GM12878 (cell line): ENCODE measurements around the gene SNX13. TPM values are rescaled to one million over a fixed set of nuclear protein-coding genes. Genes with fewer than 3 reads are reported as not detected.

Experiments
- ATAC-seq: fragments of 200-7000 bp; cut with Tn5 transposase; 3 replicates; pipeline ENCODE4 v1.9.1; 2020; ENCODE audit warnings: mild to moderate bottlenecking, moderate library complexity
- BruUV-seq: library from RNA; stranded (reverse); fragments of 400-500 nt; replicated peaks from 2 replicates; lab custom pipeline; 2021; lab: Mats Ljungman, UMichigan
- CTCF ChIA-PET: fragments of 300-600 bp; sonication (Branson Sonifier 250); formaldehyde crosslinking; extraction: SDS; loops from one replicate; lab custom pipeline; 2021; ENCODE audit warnings: inconsistent platforms; lab: Yijun Ruan, JAX
- POLR2A ChIA-PET: fragments of 350-600 bp; formaldehyde crosslinking; extraction: SDS; loops from one replicate; lab custom pipeline; 2021; ENCODE audit warnings: inconsistent platforms; lab: Charles Lee
- RAD21 ChIA-PET: fragments of 300-600 bp; sonication (Branson Sonifier 250); formaldehyde crosslinking; loops from one replicate; lab custom pipeline; 2023; ENCODE audit warnings: antibody characterized with exemption; ENCODE audit not compliant: unreplicated experiment; lab: Charles Lee
- SMC1A ChIA-PET: fragments of 300-600 bp; sonication (Branson Sonifier 250); formaldehyde crosslinking; loops from one replicate; lab custom pipeline; 2023; ENCODE audit not compliant: unreplicated experiment, uncharacterized antibody; lab: Charles Lee
- DNase-seq: peaks from one replicate; pipeline ENCODE4 v3.0.0-alpha.2; 2011; ENCODE audit warnings: low read depth, low spot score
- FAIRE-seq: peaks from 3 replicates; lab custom pipeline; 2011; peaks lifted over from hg19 to GRCh38; lab: Jason Lieb, UNC
- H2AFZ ChIP-seq: 2 replicates; pipeline ENCODE4 v1.6.0; 2011; ENCODE audit warnings: low read depth, low read length, control low read depth; ENCODE audit not compliant: control insufficient read depth
- H3K27ac ChIP-seq: 2 replicates; pipeline ENCODE4 v1.5.1; 2011; ENCODE audit warnings: control low read depth; ENCODE audit not compliant: control insufficient read depth, insufficient read depth
- H3K27me3 ChIP-seq, 2 experiments: replicated peaks in 1 of 2; 2 replicates each; pipeline versions ENCODE4 v1.6.0 to v1.6.1; 2011; ENCODE audit warnings: low read length in 1 of 2; ENCODE audit not compliant: control insufficient read depth in 2 of 2, insufficient read depth in 2 of 2
- H3K36me3 ChIP-seq, 2 experiments: 2 replicates each; pipeline ENCODE4 v1.5.1; 2011; ENCODE audit warnings: low read length in 1 of 2; ENCODE audit not compliant: control insufficient read depth in 2 of 2, insufficient read depth in 2 of 2
- H3K4me1 ChIP-seq: 2 replicates; pipeline ENCODE4 v1.6.1; 2011; ENCODE audit warnings: mild to moderate bottlenecking, low read length, moderate library complexity, mixed read lengths; ENCODE audit not compliant: control insufficient read depth, insufficient read depth
- H3K4me2 ChIP-seq: 2 replicates; pipeline ENCODE4 v1.6.0; 2011; ENCODE audit warnings: control low read depth; ENCODE audit not compliant: control insufficient read depth, insufficient read depth
- H3K4me3 ChIP-seq: fragments of 200-600 bp; sonication (generic); 2 replicates; pipeline ENCODE4 v1.5.1; 2016
- H3K79me2 ChIP-seq: 2 replicates; pipeline ENCODE4 v1.6.0; 2011; ENCODE audit warnings: low read length; ENCODE audit not compliant: control insufficient read depth, insufficient read depth
- H3K9ac ChIP-seq: 2 replicates; pipeline ENCODE4 v1.8.0; 2011; ENCODE audit warnings: low read length, control low read depth, mixed read lengths; ENCODE audit not compliant: control insufficient read depth, insufficient read depth
- H3K9me3 ChIP-seq: replicated peaks from 3 replicates; pipeline ENCODE4 v1.5.1; 2011; ENCODE audit warnings: mild to moderate bottlenecking, low read length; ENCODE audit not compliant: control insufficient read depth, insufficient read depth
- H4K20me1 ChIP-seq: 2 replicates; pipeline ENCODE4 v1.6.0; 2011; ENCODE audit not compliant: control insufficient read depth, insufficient read depth
- CUX1 ChIP-seq: IDR thresholded peaks from 2 replicates; pipeline ENCODE4 v1.6.1; 2012; ENCODE audit warnings: improper control_type of control experiment, low read depth, low read length; ENCODE audit not compliant: insufficient replicate concordance
- JUNB ChIP-seq: IDR thresholded peaks from 2 replicates; pipeline ENCODE4 v1.6.1; 2016; ENCODE audit warnings: antibody characterized with exemption, mild to moderate bottlenecking
- PML ChIP-seq: IDR thresholded peaks from 2 replicates; pipeline ENCODE4 v1.6.1; 2012; ENCODE audit warnings: low read length, inconsistent platforms
- PRDM15 ChIP-seq: fragments of 450-650 bp; formaldehyde crosslinking; IDR thresholded peaks from 2 replicates; pipeline ENCODE4 v1.4.0; 2020; ENCODE audit warnings: mild to moderate bottlenecking, moderate library complexity
- SKIL ChIP-seq: fragments of 450-650 bp; IDR thresholded peaks from 2 replicates; pipeline ENCODE4 v1.6.1; 2017; ENCODE audit warnings: mild to moderate bottlenecking, low read depth, inconsistent platforms; ENCODE audit not compliant: poor library complexity, severe bottlenecking
- SMAD5 ChIP-seq: IDR thresholded peaks from 2 replicates; pipeline ENCODE4 v1.6.1; 2016; ENCODE audit warnings: antibody characterized with exemption, low read depth
- STAT1 ChIP-seq: fragments of 450-650 bp; conservative IDR thresholded peaks from 2 replicates; pipeline ENCODE4 v1.6.1; 2014; ENCODE audit warnings: antibody characterized with exemption, mild to moderate bottlenecking
- WGBS: methylation state at CpG from one replicate; pipeline ENCODE4 v1.1.6; 2016; ENCODE audit warnings: low lambda C conversion rate; ENCODE audit not compliant: insufficient replicate concordance, insufficient coverage; ENCODE audit errors: missing lambda C conversion rate; 5-methylcytosine and 5-hydroxymethylcytosine counted together
- in situ Hi-C: fragments of 300-500 bp; cut with MboI; formaldehyde crosslinking; loops from 9 replicates; pipeline ENCODE4 v1.14.3; 2018; ENCODE audit warnings: mixed read lengths
- intact Hi-C: fragments of 100-400 bp; cut with micrococcal nuclease; formaldehyde crosslinking; loops from one replicate; pipeline ENCODE4 v1.14.2; 2022; ENCODE audit not compliant: unreplicated experiment
- polyA plus RNA-seq, 11 experiments: library from polyadenylated mRNA; depleted of rRNA in 4 of 11; unstranded in 6 of 11; stranded (reverse) in 5 of 11; fragments of >200 nt; fragmentation: Nextera tagmentation in 4 of 11; fragmentation: Illumina TruSeq in 1 of 11; extraction: Ambion mirVana in 4 of 11; extraction: Trizol in 1 of 11; gene quantifications; 1 replicate in 1 of 11; 2 replicates in 10 of 11; pipeline versions ENCODE4 v1.2.1 to v1.2.3, GENCODE V29; 2011 to 2016; ENCODE audit warnings: inconsistent platforms in 2 of 11, missing spikeins in 2 of 11, low read depth in 1 of 11
- total RNA-seq, 4 experiments: library from RNA; depleted of rRNA in 3 of 4; stranded (reverse); fragments of >200 nt in 3 of 4; fragmentation: Illumina TruSeq in 1 of 4; extraction: Trizol in 1 of 4; gene quantifications; 2 replicates each; pipeline versions ENCODE4 v1.2.1 to v1.2.3, GENCODE V29; 2013 to 2021

SNX13 gene
- total and polyA plus RNA-seq, 10 of the 15 experiments (the other 5 are each of a cell fraction or from before 2014, with no cell fraction given) = 2.2 to 17.1 (median 11.9) TPM

GRCh38 chr7:17814058-17814457 lies 126.2 kb downstream of the SNX13 start:
- Histone ChIP-seq H3K27me3 (no peaks in the 10 kb centered on the region), H3K4me3 (no peak overlapping the region), H3K9me3 (no peaks in the 10 kb centered on the region; the same call in 1 of the 3 replicates), H3K79me2 (no peaks in the 10 kb centered on the region), H3K4me2 (no peak overlapping the region), H3K4me1 (no peaks in the 10 kb centered on the region), H3K27ac (no peak overlapping the region), H3K9ac (no peak overlapping the region), H3K36me3 (no peaks in the 10 kb centered on the region; a peak in 1 of 4 replicates), H2AFZ (no peak overlapping the region), H4K20me1 (no peaks in the 10 kb centered on the region)
- ChIA-PET RAD21 (interaction anchor here (1.2 kb wide), 1 partner anchor 8 kb away, joined by 4 read pairs; no protein-coding TSS in a partner anchor), CTCF (interaction anchor here (1.1 kb wide), 1 partner anchor 44 kb away, joined by 3 read pairs; no protein-coding TSS in a partner anchor), SMC1A (interaction anchor here (2.4 to 2.5 kb wide), 2 partner anchors 9 to 41 kb away, joined by 6 read pairs; no protein-coding TSS in a partner anchor), POLR2A (interaction anchor here (0.7 kb wide), 1 partner anchor 42 kb away, joined by 3 read pairs; no protein-coding TSS in a partner anchor)
- 100% methylated on average over 1 of the region's 1 CpG for WGBS
- TF ChIP-seq SKIL = no peak
- no peak for TF ChIP-seq JUNB
- TF ChIP-seq STAT1 = no peak
- TF ChIP-seq CUX1 = no peak
- no peak for TF ChIP-seq PRDM15 (CRISPR knock-in tag)
- TF ChIP-seq PML = no peak
- TF ChIP-seq SMAD5 = no peak
- intact Hi-C loops = no loop called here
- in situ Hi-C loops = no loop called here
- DNase-seq = no peak
- ATAC-seq = no peak
- no TSS peak for BruUV-seq
- no peak for FAIRE-seq
